ENCODE data around the gene SLC37A4.

DNA sequence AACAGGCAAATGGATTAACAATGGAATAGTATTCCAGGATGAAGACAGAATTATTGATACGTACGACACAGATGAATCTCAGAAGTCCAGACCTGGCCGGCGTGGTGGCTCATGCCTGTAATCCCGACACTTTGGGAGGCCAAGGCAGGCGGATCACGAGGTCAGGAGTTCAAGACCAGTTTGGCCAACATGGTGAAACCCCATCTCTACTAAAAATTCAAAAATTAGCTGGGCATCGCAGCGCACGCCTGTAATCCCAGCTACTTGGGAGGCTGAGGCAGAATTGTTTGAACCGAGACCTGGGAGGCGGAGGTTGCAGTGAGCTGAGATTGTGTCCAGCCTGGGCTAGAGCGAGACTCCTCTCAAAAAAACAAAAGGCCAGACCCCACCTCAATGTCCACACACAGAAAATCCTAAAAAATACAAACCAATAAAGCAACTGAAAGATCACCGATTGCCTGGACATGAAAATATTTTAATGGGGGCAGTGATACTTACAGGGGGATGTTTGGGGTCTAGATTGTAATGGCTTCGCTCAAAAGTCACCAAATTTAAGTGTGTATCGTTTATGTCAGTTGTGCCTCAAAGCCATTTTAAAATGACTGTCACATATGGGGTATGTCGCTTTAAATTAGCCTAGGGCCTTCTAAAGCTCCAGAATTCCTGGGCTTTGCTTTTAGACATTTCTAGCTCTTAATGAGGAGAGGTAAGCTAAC, 16.3 kb downstream of the SLC37A4 start:
- TF ChIP-seq, protein P1, sequence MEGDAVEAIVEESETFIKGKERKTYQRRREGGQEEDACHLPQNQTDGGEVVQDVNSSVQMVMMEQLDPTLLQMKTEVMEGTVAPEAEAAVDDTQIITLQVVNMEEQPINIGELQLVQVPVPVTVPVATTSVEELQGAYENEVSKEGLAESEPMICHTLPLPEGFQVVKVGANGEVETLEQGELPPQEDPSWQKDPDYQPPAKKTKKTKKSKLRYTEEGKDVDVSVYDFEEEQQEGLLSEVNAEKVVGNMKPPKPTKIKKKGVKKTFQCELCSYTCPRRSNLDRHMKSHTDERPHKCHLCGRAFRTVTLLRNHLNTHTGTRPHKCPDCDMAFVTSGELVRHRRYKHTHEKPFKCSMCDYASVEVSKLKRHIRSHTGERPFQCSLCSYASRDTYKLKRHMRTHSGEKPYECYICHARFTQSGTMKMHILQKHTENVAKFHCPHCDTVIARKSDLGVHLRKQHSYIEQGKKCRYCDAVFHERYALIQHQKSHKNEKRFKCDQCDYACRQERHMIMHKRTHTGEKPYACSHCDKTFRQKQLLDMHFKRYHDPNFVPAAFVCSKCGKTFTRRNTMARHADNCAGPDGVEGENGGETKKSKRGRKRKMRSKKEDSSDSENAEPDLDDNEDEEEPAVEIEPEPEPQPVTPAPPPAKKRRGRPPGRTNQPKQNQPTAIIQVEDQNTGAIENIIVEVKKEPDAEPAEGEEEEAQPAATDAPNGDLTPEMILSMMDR (optimal IDR thresholded peaks at IDR 0.05 in 1 of 3, IDR thresholded peaks at IDR 0.05 in 1 of 3, conservative IDR thresholded peaks at IDR 0.05 in 1 of 3; ENCODE audit: extremely low read depth in 1 of 3, insufficient read depth in 2 of 3, low read length in 3 of 3): no peak
- TF ChIP-seq EZH2 (IDR thresholded peaks at IDR 0.05; ENCODE audit: low read length): no peak
